ENCODE results near the gene CCDC57. TPM values are rescaled to one million over a fixed set of nuclear protein-coding genes. Genes with fewer than 3 reads are reported as not detected.

Gene CCDC57
- total RNA-seq, 1 experiment from 2014 or later: 69.9 TPM

- no TSS peak for BruUV-seq (replicated peaks)
- no peak overlapping the region for H3K4me3 Mint-ChIP-seq (ENCODE audit: low read depth, unreplicated experiment)
- H3K27me3 Mint-ChIP-seq (ENCODE audit: unreplicated experiment): no peaks in the 10 kb centered on the region
- no peak for TF ChIP-seq CTCF (IDR thresholded peaks at IDR 0.05; ENCODE audit: unreplicated experiment)
- CTCF ChIA-PET: no interaction called here
- intact Hi-C loops (cut with micrococcal nuclease; ENCODE audit: unreplicated experiment): no loop called here
- no peaks in the 10 kb centered on the region for H3K9me3 Mint-ChIP-seq (ENCODE audit: low read depth, unreplicated experiment)
- H3K27ac Mint-ChIP-seq (ENCODE audit: unreplicated experiment): no peak overlapping the region
- no peaks in the 10 kb centered on the region for H3K4me1 Mint-ChIP-seq (ENCODE audit: low read depth, unreplicated experiment)
- DNase-seq: no peak
- H3K36me3 Mint-ChIP-seq (ENCODE audit: insufficient read depth, unreplicated experiment): peaks cover 22% of the 10 kb centered on the region
Measured at GRCh38 chr17:82160075-82160474, 52.6 kb downstream of the CCDC57 start.

- intact Hi-C loops (cut with micrococcal nuclease; ENCODE audit: unreplicated experiment): no loop called here
- H3K36me3 Mint-ChIP-seq (ENCODE audit: insufficient read depth, unreplicated experiment): peaks cover 31% of the 10 kb centered on the region
- TF ChIP-seq CTCF (IDR thresholded peaks at IDR 0.05; ENCODE audit: unreplicated experiment): no peak
- DNase-seq: no peak
- no peaks in the 10 kb centered on the region for H3K9me3 Mint-ChIP-seq (ENCODE audit: low read depth, unreplicated experiment)
- no peaks in the 10 kb centered on the region for H3K27me3 Mint-ChIP-seq (ENCODE audit: unreplicated experiment)
- H3K27ac Mint-ChIP-seq (ENCODE audit: unreplicated experiment): no peak overlapping the region
- H3K4me1 Mint-ChIP-seq (ENCODE audit: low read depth, unreplicated experiment): no peaks in the 10 kb centered on the region
- CTCF ChIA-PET: no interaction called here
- BruUV-seq (replicated peaks): no TSS peak
- H3K4me3 Mint-ChIP-seq (ENCODE audit: low read depth, unreplicated experiment): no peak overlapping the region
Measured at GRCh38 chr17:82158825-82159224, 53.8 kb downstream of the CCDC57 start.

- Mint-ChIP-seq H3K27ac (ENCODE audit: unreplicated experiment) (no peak overlapping the region), H3K4me3 (ENCODE audit: low read depth, unreplicated experiment) (no peak overlapping the region), H3K9me3 (ENCODE audit: low read depth, unreplicated experiment) (no peaks in the 10 kb centered on the region), H3K4me1 (ENCODE audit: low read depth, unreplicated experiment) (no peaks in the 10 kb centered on the region), H3K36me3 (ENCODE audit: insufficient read depth, unreplicated experiment) (peaks cover 31% of the 10 kb centered on the region), H3K27me3 (ENCODE audit: unreplicated experiment) (no peaks in the 10 kb centered on the region)
- CTCF ChIA-PET: no interaction called here
- no peak for TF ChIP-seq CTCF (IDR thresholded peaks at IDR 0.05; ENCODE audit: unreplicated experiment)
- intact Hi-C loops (cut with micrococcal nuclease; ENCODE audit: unreplicated experiment): no loop called here
- no TSS peak for BruUV-seq (replicated peaks)
- DNase-seq: no peak
Measured at GRCh38 chr17:82157046-82158035, 55.3 kb downstream of the CCDC57 start.

GRCh38 chr17:82156284-82156925 is 56.2 kb downstream of the CCDC57 start:
- no peaks in the 10 kb centered on the region for H3K9me3 Mint-ChIP-seq (ENCODE audit: low read depth, unreplicated experiment)
- intact Hi-C loops (cut with micrococcal nuclease; ENCODE audit: unreplicated experiment): no loop called here
- H3K36me3 Mint-ChIP-seq (ENCODE audit: insufficient read depth, unreplicated experiment): peaks cover 34% of the 10 kb centered on the region
- CTCF ChIA-PET: no interaction called here
- no peak for DNase-seq
- no peak for TF ChIP-seq CTCF (IDR thresholded peaks at IDR 0.05; ENCODE audit: unreplicated experiment)
- no peak overlapping the region for H3K4me3 Mint-ChIP-seq (ENCODE audit: low read depth, unreplicated experiment)
- H3K27ac Mint-ChIP-seq (ENCODE audit: unreplicated experiment): no peak overlapping the region
- H3K27me3 Mint-ChIP-seq (ENCODE audit: unreplicated experiment): no peaks in the 10 kb centered on the region
- BruUV-seq (replicated peaks): no TSS peak
- H3K4me1 Mint-ChIP-seq (ENCODE audit: low read depth, unreplicated experiment): no peaks in the 10 kb centered on the region

Measured in Calu3 (cell line).